CMK (cell line): ENCODE data around the gene PIH1D1.

ENCODE experiments used
- DNase-seq: peaks from one replicate; pipeline ENCODE4 v3.0.0-alpha.2; 2010; ENCODE audit warnings: low read depth

Gene PIH1D1

DNA sequence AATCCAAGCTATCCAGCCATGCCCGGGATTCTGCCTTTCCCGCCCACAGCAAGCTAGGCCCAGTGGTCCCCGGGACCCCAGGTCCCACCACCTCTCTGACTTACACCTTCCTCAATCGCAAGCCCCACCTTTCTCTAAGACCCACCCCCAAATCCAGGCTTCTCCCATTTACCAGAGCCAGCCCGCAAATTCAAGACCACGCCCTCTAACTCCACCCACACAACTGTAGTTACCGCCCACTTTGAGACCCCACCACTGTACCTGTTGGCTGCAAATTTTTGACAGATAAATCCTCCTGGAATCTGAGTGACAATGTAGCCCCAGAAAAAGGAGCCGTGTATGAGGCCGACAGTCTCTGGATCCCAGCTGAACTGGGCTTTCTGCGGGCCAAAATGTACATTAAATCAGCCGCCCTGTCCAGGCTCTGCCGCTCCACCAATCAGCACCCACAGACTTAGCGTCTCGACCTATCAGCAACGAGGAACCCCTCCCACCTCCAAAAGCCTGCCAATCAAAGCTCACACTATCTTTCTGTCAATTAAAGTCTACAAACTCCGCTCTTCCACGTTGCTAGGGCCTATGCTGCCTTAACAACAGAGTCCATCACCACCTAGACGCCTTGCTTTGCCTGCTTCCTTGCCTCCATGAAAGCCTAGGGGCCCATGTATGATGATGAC lies 16.6 kb downstream of the PIH1D1 start:
- no peak for DNase-seq

DNA sequence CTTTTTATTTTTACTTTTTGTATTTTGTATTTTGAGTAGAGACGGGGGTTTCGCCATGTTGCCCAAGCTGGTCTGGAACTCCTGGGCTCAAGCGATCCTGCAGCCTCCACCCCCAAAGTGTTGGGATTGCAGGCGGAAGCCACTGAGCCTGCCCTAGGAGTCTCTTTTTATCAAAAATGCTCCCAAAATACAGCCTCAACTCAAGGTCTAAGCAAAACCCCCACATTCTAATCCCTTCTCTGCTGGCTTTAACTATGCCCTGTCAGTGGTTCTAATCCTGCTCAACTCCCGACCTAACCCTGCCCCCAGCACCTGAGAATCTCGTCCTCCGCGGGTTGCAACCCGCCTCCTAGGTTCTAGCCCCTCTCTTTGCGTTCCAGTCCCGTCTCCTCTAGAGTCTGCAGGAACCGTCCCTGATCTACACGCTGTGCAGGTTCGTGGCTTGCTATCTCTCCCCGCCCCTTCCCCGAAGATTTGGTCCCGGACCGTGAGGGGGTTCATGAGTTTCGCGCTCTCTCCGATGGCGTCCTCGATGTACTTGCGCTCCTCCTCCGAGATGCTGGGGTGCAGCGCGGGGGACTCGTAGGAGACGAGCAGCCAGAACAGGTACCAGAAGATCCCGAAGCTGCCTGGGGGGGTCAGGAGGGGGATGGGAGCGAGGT lies 18.2 kb downstream of the PIH1D1 start:
- no peak for DNase-seq

DNA sequence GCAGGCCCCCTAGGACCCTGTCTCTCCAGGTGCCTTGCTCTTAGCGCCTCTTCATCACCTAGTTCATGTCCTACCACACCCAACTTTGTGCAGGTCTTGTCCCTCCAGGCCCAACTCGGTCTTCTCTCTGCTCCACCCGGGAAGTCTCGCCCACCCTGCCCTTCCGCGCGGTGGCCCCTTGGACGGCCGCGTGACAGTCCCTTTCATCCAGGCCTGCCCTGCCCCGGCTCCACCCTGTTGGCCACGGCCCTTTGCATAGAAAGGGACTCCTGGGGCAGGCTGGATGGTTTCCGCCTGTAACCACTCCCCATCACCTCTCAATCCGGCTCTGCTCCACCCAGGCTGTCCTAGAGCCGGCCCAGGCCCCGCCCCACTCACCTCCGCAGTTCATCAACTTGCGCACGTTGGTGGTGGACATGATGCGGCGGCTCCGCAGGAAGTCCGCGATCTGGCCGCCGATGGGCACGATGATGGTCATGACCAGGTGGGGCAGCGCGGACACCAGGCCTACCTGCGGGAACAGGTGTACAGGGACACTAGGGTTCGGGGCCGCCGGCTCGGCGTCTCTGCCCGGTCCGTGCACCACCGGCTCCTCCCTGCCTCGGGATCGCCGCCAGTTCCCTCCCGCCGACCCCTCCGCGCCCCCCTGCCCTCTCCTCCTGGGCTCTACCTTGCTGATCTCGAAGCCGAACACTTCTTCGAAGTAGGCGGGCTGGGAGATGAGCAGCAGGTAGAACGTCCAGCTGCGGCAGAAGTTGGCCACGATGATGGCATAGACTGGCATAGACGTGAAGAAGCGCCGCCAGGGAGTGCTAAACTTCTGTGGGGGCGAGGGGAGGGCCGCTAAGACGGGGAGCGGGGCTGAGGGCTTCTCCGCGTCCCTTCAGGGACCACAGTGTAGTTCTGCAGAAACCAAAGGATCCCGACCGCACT lies 19.2 kb downstream of the PIH1D1 start:
- no peak for DNase-seq

DNA sequence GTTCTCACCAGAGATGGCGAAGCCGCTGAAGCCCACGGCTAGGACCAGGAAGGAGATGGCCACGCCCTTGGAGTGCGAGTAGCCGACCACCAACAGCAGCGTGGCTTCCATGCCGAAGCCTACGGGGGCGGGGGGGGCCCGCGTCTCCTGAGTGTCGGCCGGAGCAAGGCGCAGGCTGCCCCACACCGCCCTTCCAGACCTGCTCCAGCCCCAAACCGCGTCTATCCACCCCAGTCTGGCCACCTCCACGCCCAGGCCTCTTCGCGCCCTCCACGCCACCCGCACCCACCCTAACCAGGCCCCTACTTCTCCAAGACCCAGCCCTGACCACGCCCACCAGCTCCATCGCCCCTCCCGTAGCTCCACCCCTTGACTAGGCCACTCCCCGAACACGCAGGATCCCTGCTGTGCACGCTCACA lies 20.3 kb downstream of the PIH1D1 start:
- no peak for DNase-seq

DNA sequence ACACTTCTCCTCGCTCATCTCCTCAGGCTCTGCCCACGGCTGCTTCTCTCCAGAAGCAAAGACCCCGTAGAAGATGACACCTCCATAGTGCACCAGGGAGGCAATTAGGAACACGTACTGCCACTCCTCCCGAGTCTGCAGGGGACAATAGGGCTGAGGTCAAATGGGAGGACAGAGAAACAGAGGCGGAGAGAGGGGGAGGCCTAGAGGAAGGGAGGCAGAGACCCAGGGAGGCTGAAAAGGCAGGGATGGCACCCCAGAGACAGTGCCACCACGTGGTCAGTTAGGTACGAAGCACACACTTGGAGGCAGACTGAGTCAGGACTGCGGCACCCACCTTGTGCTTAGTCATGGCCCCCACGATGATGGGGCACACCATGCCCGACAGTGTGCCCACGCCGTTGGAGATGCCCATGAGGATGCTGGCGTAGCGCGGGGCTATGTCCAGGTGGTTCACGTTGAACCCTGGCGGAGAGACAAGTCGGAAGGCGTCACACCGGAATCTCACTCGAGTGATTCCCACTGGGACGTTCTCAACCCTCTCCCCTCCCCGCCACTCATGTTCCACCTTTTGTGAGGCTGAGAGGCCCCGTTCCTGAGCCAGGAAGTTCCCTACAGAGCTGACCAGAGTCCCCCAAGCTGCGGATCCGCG lies 20.8 kb downstream of the PIH1D1 start:
- no peak for DNase-seq

DNA sequence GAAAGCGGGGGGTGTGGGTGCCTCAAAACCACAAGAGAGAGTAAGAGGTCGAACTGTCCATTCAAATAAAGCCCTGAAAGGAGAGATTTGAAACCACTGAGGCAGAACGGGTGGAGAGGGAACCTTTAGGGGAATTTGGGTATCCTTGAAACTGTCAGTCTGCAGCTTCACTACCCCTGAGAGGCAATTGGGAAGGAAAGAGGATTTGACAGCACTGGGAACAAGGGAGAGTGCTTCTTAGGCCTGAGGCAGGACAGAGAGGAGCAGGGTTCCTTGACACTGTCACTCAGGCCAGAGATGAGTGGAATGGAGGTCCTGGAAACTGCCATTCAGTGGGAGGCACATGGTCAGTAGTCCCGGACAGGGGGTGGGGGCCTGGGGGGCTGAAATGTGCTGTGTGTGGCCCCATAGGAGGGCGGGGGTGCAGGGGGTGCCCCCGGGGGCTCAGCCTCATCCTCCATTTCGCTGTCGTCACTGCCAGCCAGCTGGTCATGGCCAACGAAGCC lies 21.4 kb downstream of the PIH1D1 start:
- DNase-seq: no peak

DNA sequence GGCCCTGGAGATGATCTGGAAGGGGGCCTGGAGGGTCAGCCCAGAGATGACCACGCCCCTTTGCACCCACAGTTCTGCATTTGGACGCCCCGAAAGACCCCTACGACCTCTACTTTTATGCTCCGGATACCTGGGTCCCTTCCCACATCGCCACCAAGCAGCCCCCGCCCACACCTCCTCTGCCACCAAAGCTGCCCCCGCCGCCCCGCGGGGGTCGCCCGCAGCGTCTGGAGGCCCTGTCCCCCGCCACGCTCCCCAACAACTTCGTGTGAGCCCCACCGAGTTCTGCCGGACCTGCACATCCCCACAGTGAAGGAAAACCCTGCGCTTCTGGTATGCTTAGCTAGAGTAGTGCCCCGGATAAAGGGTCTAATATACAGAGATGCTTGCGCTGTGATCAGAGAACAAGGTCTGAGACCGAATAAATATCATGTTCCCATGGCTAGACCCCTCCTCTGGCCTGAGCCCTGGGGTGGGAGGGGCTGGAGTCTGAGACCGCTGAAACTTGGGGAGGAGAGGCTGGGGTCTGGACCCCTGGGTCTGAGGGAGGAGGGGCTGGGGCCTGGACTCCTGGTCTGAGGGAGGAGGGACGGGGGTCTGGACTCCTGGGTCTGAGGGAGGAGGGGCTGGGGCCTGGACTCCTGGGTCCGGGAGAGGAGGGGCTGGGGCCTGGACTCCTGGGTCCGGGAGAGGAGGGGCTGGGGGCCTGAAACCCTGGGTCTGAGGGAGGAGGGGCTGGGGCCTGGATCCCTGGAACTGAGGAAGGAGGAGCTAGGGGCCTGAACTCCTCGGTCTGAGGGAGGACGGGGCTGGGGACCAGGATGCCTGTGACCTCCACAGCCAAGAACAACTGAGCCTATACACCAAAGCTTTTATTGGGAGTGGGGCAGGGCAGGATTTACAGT lies 22.8 kb downstream of the PIH1D1 start:
- DNase-seq: no peak

DNA sequence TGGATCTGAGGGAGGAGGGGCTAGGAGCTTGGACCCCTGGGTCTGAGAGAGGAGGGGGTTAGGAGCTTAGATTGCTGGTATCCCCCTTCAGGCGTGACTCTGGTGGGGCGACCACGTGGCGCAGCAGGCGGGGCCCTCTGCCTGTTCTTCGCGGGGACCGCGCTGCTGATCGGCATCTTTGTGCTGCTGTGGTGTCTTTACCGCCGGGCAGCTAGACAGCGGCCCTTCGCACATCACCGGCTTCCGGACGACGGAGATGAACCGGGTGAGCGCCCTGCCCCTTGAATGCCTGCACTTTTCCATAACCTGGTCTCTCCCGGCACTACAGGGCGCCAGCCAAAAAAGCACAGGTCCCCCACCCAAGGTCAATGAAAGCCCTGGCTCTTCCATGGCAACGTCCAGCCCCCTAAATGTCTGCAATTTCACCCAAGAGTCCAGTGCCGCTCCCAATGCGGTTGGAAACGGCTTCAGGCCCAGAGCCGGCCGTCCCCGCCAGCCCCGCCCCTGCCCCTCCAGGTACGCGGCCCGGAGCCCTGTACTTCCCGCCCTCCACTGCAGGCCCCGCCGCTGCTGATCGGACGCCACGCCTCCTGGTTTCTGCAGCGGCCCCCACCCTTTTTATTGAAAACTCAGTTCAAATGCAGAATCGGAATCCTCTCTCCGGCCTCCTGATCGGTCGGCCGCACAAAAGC lies 23.6 kb downstream of the PIH1D1 start:
- DNase-seq: no peak

DNA sequence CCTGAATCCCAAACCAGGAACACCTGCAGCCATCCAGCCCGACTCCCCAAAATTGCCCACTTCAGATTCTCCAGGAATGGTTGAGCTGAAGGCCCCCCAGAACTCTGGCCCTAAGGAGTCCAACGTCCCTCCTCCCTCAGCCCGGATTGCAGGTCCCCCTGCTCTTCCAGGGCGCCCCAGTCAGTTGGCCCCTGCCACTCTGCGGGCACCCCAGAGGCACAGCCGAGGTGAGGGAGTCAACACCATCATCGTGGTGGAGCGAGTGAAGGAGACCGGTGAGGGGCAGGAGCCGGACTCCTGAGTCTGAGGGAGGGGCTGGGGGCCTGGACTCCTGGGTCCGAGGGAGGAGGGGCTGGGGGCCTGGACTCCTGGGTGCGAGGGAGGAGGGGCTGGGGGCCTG lies 24.3 kb downstream of the PIH1D1 start:
- no peak for DNase-seq

DNA sequence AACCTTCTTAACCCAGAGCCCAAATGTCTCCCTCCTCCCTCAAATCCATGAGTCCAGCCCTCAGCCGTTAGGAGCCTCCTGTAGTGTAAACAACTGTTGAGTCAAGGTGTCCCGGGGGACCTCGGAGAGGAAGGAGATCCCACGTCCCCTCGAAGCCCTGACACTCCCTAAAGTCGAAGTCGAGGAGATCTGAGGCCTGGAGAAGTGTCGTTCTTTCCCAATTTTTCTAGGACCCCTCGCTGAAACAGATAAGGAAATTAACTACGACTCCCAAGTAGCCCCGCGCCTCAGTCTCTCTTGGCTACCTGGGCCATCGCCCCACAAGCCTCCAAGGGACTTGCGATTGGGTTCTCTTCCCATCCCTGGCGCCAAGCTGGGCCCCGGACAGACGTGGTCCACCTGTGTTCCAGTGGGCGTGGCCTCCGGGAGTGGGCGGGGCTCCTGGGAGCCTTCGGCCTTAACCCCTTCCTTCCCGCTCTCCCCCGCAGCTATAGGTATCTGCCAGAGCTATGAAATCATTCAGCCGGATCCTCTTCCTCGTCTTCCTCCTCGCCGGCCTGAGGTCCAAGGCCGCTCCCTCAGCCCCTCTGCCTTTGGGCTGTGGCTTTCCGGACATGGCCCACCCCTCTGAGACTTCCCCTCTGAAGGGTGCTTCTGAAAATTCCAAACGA lies 25.6 kb downstream of the PIH1D1 start:
- DNase-seq: no peak

DNA sequence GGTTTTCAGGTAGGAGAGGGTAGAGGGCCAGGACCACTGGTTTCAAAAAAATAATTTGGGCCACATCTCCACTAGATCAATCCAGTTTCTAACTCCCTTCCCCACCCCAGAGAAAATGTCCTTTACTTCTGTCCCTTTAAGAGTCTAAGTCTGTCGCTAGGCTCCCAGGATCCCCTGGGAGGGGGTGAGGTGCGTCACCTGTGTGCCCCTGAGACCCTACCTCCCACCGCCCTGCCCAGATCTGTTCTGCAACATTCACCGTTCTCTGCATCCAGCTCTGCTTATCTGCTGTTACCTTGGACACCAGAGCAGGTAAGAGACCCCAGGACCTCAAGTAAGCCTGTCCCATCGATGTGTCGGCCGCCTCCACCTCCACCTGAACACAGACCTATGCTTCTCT lies 26.4 kb downstream of the PIH1D1 start, which contains the start of gene GFY:
GFY (plus strand) TSS at position 211 of the 400 bp plus-strand sequence. CDS start 1,043 bp downstream, outside the sequence.
- no peak for DNase-seq

DNA sequence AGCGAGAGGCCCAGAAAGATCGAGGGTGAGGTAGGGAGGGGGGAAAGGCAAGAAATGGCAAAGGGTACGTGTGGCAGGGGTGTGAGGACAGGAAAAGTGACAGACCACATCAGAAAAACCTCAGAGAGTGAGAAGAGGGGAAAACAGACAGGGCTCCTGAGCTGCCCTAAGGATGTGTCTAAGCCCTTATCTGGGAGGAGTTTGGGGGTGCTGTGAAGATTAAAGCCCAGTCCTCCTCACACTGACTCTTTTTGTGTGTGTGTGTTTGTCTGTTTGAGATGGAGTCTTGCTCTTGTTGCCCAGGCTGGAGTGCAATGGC lies 27.7 kb downstream of the PIH1D1 start:
- DNase-seq: no peak

DNA sequence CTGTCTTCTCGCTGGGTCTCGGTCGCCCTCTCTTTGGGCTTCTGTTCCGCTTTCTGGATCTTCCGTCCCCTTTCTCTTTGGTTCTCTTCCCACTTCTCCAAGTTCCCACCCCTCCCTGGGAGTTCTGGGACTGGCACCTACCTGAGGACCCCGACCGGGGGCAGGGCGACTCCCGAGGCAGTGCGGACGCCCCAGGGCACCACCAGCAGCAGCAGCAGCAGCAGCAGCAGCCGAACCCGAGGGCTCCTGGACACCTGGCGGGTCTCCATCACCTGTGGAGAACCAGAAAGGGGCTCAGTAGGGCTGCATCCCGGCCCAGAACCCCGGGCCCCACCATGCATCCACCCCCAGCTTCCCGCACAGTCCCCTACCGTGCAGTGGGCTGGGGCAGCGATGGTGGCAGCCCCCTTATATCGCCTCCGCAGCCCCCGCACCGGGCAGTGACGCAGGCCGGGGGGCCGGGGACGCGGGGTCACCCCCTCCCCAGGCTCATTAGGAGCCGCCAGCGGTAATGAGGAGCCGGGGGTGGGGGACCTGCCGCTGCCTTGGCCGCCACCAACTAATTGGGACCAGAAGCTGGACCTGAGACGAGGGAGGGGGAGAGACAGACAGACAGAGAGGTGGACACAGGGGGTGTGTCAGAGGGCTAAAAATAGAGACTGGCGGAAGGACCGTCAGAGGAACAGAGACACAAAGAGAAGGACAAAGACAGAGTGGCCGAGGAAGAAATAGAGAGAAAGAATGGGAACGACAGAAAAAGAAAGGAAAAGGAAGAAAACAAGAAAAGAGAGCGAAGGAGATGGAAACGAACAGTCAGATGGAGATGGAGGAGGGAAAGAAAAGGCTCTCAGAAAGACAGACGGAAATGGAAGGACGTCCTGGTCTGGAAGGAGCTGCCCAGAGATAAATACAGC lies 28.3 kb downstream of the PIH1D1 start, which contains the start of gene PTH2:
PTH2 (minus strand) TSS at position 371 of the 914 bp plus-strand sequence; CDS start at position 269, 102 bp downstream.
- DNase-seq: no peak

DNA sequence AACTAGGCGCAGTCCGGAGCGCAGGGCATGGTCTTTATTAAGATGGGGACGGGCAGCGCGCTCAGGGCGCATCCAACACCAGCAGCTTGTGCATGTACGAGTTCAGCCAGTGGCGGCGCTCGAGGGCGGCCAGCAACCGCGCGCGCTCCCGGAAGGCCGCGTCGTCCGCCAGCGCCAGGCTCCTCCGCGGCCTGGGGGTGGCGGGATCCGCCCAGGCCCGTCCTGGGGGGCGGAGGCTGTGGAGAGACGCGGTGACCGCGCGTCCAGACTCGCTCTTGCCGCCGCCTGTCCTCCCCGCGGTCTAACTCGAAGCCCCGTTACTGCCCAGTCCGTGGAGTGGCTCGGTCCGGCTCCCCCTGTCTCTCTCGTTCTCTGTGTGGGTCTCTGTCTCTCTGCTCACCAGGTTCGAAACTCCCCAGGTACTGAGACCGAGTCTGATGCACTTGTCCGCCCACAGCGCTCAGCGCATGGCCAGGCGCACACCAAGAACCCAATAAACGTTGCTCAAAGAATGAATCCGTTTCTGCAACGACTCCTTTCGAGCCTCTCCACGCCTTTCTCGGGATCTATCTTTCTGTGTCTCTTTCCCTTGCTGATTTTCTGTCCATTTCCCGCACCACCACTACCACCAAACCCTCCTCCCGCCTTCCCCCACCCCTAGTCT lies 29.1 kb downstream of the PIH1D1 start:
- no peak for DNase-seq

DNA sequence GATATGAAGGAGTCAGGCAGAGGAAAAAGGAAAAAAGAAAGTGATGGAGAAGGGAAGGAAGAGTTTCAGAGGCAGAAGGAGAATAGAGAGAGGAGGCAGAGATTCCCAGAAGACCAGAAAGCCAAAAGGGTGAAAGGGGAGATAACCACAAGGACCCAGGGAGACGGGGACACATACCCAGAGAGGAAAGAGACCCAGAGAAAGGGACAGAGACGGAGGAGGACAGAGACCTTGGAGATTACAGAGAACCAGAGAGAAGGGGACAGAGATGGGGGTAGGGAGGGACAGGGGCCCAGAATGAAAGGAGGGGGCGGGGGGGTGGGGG lies 29.8 kb downstream of the PIH1D1 start:
- DNase-seq: no peak

DNA sequence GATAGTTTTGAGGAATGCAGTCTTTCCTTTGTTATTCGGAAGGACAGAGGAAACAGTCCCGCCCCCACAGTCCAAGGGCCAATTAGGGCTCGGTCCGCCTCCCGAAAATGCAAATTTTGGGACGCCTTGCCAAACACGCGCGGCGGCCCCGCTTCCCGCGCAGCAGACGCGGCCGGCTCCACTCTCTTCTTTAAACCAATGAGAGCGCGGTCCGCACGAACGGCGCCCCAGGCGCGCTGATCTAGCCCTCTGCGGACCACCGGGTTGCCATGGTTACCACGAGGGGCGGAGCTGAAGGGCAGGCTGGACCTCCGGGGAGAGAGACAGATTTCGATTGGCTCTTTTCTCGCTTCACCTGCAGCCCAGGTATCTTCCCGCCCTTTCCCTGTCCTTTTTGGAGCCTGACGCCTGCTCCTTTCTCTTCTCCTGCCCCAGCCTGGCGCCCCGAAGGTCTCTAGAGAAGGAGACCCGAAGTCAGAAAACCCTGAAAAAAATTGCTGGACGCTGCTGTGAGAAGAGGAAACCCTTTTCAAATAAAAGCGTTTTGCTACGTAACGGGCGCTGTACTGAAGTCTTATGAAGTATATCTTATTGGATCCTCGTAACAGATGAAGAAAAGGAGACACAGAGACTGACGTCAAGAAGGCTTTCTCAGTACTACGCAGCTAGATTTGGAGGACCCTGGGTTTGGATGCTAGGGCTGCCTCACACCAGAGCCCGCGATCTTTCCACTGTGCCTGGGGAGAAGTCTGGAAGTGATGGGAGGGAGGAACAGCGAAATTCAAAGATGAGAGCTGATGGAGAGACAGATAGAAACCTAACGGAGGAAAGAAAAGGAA lies 30.4 kb downstream of the PIH1D1 start:
- DNase-seq: no peak

DNA sequence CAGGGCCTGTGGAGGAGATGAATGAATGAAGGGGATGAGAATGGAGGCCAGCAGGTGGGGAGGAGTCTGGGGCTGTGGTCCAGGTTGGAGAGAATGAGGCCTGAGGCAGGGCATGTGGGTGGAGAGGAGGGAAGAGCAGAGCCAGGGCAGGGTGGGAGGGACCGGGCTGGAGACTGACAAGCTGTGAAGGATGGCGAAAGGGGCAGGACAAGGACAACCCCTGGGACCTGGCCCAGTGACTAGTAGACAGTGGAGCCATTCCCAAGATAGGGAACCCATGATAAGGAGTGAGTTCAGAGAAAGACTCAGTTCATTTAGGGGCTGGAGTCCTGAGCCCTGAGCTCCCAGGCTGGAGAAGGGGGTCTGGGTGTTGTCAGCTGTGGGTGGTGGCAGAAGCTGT lies 31.4 kb downstream of the PIH1D1 start:
- DNase-seq: no peak
